GM18951 (cell line): ENCODE measurements around the gene OR2K2.

Experiments used
- POLR2A ChIP-seq: IDR thresholded peaks from 4 replicates; pipeline ENCODE4 v1.6.1; 2011; ENCODE audit warnings: mild to moderate bottlenecking; ENCODE audit not compliant: insufficient read length, insufficient read depth; ENCODE audit errors: extremely low read depth
- in situ Hi-C: fragments of 300-500 bp; cut with MboI; formaldehyde crosslinking; loops from one replicate; pipeline ENCODE4 v1.12.0; 2022; ENCODE audit warnings: low sequenced_read_pairs, mixed read lengths, inconsistent platforms; ENCODE audit not compliant: unreplicated experiment

Gene OR2K2

DNA sequence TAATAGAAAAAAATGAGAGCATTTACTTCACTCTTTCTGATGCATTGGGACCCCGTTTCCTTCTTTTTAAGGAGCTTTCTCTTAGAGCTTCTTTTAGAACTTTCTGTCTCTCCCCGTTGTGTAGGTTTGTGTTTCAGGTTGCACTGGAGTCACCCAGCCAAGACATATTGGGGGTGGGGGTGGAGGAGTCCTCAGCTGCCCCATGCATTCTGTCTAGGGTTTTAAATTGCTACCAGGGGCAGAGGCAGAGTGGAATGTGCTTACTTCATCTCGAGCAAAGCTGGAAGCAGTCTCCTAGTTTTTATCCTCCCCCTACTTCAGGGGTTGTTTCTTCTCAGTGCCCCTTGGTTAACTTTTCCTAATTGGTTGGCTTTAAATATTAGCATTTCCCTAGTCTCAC is 9.4 kb downstream of the OR2K2 start:
- in situ Hi-C loops, result no loop called here

DNA sequence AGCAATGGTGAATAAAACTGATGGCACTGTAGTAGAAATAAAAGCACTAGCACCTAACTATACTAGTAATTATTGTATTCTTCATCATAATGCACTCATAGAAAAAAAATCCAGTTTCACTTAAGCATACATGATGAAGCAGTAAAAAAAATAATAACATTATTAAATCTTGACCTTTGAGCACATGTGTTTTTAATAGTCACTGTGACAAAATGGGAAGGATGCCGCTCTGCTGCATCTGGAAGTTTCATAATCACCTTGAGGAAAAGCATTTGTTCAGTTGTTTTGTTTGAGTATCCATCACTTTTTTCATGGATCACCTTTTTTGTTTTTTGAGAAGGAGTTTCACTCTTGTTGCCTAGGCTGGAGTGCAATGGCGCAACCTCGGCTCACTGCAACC is 13.2 kb downstream of the OR2K2 start:
- no peak for TF ChIP-seq POLR2A
- in situ Hi-C loops, result no loop called here

More for the DNA sequence above, 9.4 kb downstream of the OR2K2 start:
- TF ChIP-seq POLR2A, result no peak

DNA sequence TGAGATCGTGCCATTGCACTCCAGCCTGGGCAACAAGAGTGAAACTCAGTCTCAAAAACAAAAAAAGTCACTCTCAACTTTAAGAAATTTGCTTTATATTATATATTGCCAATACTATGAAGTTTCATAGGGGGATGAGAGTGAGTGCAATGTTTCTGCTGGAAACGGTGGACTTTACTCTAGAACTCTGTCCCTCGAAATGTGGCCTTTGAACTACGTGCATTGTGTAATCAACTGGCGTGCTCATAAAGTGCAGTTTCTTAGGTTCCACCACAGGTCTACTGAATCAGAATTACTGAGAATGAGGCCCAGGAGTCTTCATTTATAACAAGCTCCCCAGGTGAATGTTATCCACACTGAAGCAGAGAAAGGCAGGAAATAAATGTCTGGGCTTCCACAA is 24.1 kb downstream of the OR2K2 start:
- no peak for TF ChIP-seq POLR2A
- in situ Hi-C loops, result loop anchor here (10.0 kb wide), 1 partner anchor 671 kb away; no protein-coding TSS in a partner anchor

DNA sequence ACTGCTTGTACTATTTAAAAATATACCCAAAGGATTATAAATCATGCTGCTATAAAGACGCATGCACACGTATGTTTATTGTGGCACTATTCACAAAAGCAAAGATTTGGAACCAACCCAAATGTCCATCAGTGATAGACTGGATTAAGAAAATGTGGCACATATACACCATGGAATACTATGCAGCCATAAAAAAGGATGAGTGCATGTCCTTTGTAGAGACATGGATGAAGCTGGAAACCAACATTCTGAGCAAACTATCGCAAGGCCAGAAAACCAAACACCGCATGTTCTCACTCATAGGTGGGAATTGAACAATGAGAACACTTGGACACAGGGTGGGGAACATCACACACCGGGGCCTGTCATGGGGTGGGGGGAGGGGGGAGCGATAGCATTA is 26.0 kb downstream of the OR2K2 start:
- in situ Hi-C loops, result loop anchor here (10.0 kb wide), 1 partner anchor 669 kb away; no protein-coding TSS in a partner anchor

DNA sequence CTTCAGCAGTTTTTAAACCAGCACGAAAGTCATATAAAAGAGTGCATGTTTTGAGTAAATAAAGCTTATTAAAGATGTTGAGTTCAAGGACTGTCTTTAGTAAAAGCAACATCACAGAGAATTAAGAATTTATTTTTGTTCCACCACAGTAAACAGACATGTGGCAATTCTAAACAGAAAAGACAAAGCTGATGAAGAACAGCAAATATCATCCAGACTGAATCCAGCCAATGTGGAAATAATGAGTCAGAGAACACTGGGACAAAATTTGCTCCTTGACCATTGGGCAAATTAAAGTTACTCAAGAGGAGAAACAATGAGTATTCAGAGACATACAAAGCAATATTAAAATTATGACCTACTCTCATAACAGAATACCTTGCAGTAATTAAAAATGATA is 28.8 kb downstream of the OR2K2 start:
- in situ Hi-C loops, result loop anchor here (10.0 kb wide), 1 partner anchor 666 kb away; no protein-coding TSS in a partner anchor
- TF ChIP-seq POLR2A, result no peak

DNA sequence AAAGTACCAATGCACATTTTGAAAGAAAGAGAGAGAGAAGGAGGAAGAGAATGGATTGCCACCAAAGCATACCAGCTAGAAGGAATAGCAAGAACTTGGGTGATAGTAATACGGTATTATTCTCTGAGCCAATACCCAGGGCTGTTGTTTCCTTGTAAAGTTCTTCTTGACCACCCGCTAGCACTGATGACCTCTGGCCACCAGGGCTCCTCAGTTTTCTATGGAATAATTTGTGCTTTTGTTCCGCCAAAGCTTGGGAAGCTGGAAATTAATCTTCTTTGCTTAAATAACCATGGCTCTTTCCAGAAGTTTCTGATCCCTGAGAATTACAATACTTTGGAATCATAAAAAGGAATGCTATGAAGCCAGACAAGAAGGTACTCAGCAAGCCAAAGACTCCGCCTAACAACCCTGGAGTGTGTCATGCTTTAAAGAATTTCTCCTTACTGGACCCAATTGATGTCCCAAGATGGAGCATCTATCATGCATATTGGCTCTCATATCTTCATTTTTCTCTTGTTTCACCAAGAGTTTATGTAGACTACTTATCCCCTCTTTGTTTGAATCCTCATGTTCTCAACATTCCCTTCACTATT is 29.8 kb downstream of the OR2K2 start:
- in situ Hi-C loops, result loop anchor here (10.0 kb wide), 1 partner anchor 665 kb away; no protein-coding TSS in a partner anchor
- TF ChIP-seq POLR2A, result no peak

DNA sequence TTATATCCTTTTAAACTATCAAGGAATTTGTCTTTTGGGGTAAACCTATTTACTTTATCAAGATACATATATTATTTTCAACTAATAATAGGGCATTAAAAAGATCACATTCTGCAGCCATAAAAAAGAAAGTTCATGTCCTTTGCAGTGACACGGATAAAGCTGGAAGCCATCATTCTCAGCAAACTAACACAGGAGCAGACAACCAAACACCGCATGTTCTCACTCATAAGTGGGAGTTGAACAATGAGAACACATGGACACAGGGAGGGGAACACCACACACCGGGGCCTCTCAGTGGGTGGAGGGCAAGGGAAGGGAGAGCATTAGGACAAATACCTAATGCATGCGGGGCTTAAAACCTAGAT is 30.4 kb downstream of the OR2K2 start:
- in situ Hi-C loops, result loop anchor here (25.0 kb wide), 1 partner anchor 262 kb away; the partner anchor contains the start of gene LPAR1

DNA sequence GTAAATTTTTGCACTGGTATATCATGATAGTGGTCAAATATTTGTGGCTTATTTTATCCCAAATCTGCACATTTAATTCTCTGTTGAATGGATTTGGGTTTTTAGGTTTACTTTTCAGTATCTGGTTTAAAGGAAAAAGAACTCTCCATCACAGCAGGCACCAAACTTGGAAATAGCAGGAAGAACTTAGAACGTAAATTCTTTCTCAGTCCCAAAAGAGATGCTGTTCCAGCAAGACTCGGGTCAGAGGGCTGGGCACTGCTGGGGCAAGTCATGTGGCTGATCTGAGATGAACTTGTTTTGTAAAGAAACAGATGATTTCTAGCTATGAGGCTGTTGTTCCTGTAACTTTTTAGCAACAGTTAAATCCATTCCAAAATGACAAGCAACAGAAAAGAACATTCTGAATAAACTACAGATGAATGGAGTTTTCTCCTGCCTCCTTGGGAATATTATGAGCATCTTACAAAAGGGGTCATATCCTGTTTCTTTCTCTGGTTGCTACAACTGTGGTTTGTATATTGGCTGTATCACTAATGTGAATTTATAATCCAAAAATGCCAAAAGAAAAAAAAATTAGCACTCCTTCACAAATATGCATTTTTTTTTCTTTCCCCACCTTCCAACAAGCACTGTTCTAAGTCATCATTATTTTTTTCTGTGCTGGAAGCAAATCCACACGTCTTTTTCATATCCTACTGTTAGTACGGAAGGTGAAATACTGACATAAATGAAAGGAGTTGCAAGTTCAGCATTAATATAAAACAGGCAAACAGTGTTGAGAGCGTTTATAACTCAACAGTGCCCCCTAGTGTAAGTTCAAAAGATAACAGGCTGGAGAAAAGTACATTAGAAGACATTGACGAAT is 31.1 kb downstream of the OR2K2 start:
- in situ Hi-C loops, result loop anchor here (25.0 kb wide), 1 partner anchor 262 kb away; the partner anchor contains the start of gene LPAR1
- no peak for TF ChIP-seq POLR2A

DNA sequence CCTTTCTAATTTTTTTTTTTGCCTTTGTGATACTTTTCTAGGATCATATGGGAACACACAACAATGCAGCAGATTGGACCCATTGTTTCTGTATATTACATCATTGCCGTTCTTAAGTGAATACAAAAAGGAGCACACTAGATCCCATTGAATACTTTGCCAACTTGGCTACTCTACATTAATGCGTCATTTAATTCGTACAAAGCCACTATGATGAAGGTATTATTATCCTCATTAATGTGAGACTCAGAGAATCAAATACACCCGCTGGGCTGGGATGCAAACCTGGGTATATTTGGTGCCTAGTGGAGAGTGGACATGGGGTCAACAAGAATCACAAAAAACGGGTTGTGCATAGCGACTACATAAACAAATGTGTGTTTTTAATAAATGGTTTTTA is 31.9 kb downstream of the OR2K2 start:
- no peak for TF ChIP-seq POLR2A
- in situ Hi-C loops, result loop anchor here (25.0 kb wide), 1 partner anchor 261 kb away; the partner anchor contains the start of gene LPAR1

DNA sequence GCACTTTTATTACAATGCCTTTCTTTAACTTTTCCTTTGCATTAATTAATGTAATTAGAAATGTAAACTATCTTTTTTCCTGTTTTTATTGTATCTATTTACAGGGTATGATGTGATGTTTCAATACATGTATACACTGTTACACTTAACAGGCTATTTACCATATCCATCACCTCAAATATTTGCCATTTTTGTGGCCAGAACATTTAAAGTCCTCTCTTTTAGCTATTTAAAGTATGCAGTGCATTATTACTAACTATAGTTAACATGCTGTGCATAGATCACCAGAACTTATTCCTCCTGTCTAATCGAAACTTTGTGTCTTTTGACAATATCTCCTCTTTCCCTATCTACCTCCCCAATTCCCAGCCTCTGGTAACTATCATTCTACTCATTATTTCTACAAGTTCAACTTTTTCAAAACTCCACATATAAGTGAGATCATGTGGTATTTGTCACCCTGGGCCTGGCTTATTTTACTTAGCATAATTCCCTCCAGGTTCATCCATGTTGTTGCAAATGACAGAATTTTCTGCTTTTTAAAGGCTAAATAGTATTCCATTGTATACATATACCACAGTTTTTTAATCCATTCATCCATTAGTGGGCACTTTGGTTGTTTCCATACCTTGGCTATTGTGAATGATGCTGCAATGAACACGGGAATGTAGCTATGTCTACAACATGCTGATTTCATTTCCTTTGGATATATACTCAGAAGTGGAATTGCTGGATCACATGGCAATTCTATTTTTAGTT is 32.8 kb downstream of the OR2K2 start:
- TF ChIP-seq POLR2A, result no peak
- in situ Hi-C loops, result loop anchor here (25.0 kb wide), 1 partner anchor 260 kb away; the partner anchor contains the start of gene LPAR1

DNA sequence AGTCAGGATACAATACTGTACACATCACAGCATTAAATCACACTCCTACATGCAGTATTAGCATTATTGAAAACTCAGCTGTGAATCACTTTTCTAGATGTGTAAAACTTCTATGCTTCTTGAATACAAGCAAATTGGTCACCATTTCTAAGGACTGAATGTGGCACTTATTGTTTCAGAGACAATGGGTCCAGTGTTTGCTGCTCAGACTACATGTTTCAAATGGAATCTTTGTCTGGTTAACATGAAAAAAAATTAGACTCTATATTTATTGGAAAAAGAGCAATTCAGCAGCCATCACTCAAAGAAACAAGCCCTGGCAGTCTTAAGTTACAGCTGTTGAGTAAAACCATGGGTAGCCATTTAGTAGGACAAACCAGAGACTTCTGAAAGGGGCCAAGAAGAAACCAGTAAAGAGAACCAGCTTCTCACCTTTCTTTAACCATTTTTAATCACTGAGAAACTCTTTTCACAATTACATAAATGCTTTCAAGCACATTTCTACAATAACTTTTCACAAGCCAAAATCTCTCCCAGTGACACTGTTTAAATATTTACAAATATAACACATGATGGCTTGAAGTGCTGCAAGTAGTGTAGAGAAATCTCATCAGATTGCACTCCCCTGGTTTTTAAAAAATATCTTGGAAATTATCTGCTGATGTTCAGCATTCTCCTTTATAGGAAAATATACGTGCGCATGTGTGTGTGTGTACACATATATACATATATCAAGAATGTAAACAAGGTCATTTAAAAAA is 35.2 kb downstream of the OR2K2 start:
- in situ Hi-C loops, result loop anchor here (25.0 kb wide), 1 partner anchor 258 kb away; the partner anchor contains the start of gene LPAR1
- no peak for TF ChIP-seq POLR2A

DNA sequence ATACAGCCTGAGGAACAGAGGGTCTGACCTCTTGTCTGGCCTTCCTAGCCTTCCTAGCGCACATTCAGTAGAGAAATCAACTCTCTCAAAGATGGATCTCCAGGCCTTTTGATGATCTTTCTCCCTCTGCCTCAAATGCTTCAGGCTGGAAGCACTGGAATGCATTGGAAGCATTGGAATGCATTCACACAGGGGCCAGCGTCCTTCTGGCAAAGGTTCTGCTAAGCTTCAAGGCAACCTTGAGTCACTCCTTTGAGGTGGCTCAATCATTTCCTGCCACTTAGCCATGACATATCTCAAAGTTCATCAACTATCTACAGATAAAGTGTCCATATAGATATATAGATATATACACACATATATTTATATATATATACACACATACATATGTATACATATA is 42.9 kb downstream of the OR2K2 start:
- in situ Hi-C loops, result loop anchor here (25.0 kb wide), 1 partner anchor 250 kb away; the partner anchor contains the start of gene LPAR1

More for the DNA sequence above, 42.9 kb downstream of the OR2K2 start:
- TF ChIP-seq POLR2A, result no peak
